Common myeloid progenitor, CD34-positive (primary cell): Measurements from ENCODE around the gene NCKAP5L.

ENCODE experiments used
- CTCF ChIA-PET: fragments of 350-600 bp; sonication (Branson Sonifier 250); formaldehyde crosslinking; loops from one replicate; lab custom pipeline; 2021; ENCODE audit warnings: antibody characterized with exemption; lab: Charles Lee
- POLR2A ChIA-PET: fragments of 350-600 bp; sonication (Branson Sonifier 250); formaldehyde crosslinking; loops from one replicate; lab custom pipeline; 2021; ENCODE audit warnings: antibody characterized with exemption; lab: Charles Lee
- DNase-seq, 3 donors: peaks; one replicate each; pipeline versions ENCODE4 v3.0.0 to v3.0.0-alpha.2; 2013
- H3K27ac ChIP-seq, 2 experiments: 1 replicate in 1 of 2; 2 replicates in 1 of 2; pipeline ENCODE4 v1.7.0; 2013; ENCODE audit warnings: inconsistent platforms in 2 of 2, low read length in 2 of 2, mild to moderate bottlenecking in 2 of 2, low read depth in 1 of 2, moderate library complexity in 1 of 2; ENCODE audit not compliant: severe bottlenecking in 2 of 2, insufficient read depth in 1 of 2, poor library complexity in 1 of 2
- H3K27me3 ChIP-seq, 5 experiments: replicated peaks in 2 of 5; 1 replicate in 3 of 5; 2 replicates in 2 of 5; pipeline versions ENCODE4 v1.6.1 to v1.7.0; 2013; ENCODE audit warnings: low read length in 4 of 5, mild to moderate bottlenecking in 2 of 5, moderate library complexity in 2 of 5, inconsistent platforms in 1 of 5; ENCODE audit not compliant: insufficient read depth in 5 of 5, control insufficient read depth in 4 of 5
- H3K36me3 ChIP-seq, 4 experiments: 1 replicate in 2 of 4; 2 replicates in 2 of 4; pipeline versions ENCODE4 v1.6.1 to v1.7.0; 2013; ENCODE audit warnings: low read length in 3 of 4, control low read depth in 1 of 4, mild to moderate bottlenecking in 1 of 4; ENCODE audit not compliant: control insufficient read depth in 4 of 4, insufficient read depth in 4 of 4
- H3K4me1 ChIP-seq, 4 experiments: 1 replicate in 3 of 4; 2 replicates in 1 of 4; pipeline versions ENCODE4 v1.6.1 to v1.7.1; 2013; ENCODE audit warnings: low read length in 3 of 4, mild to moderate bottlenecking in 3 of 4, control low read depth in 1 of 4, inconsistent platforms in 1 of 4, moderate library complexity in 1 of 4; ENCODE audit not compliant: control insufficient read depth in 4 of 4, insufficient read depth in 4 of 4; ENCODE audit errors: control extremely low read depth in 1 of 4
- H3K4me3 ChIP-seq, 7 experiments: 1 replicate in 4 of 7; 2 replicates in 3 of 7; pipeline versions ENCODE4 v1.5.1 to v1.7.0; 2013; ENCODE audit warnings: mild to moderate bottlenecking in 7 of 7, low read length in 6 of 7, moderate library complexity in 6 of 7, inconsistent platforms in 2 of 7, low read depth in 2 of 7, control low read depth in 1 of 7; ENCODE audit not compliant: insufficient read depth in 4 of 7, control insufficient read depth in 1 of 7; ENCODE audit errors: extremely low read depth in 1 of 7
- H3K9me3 ChIP-seq, 5 experiments: 1 replicate in 4 of 5; 2 replicates in 1 of 5; pipeline versions ENCODE4 v1.6.1 to v1.7.1; 2013; ENCODE audit warnings: low read length in 4 of 5, mild to moderate bottlenecking in 2 of 5, inconsistent platforms in 1 of 5, low read depth in 1 of 5, moderate library complexity in 1 of 5; ENCODE audit not compliant: control insufficient read depth in 4 of 5, insufficient read depth in 2 of 5; ENCODE audit errors: control extremely low read depth in 1 of 5
- WGBS: methylation state at CpG from one replicate; pipeline ENCODE4 v1.1.5; 2013; ENCODE audit not compliant: insufficient coverage; 5-methylcytosine and 5-hydroxymethylcytosine counted together

The NCKAP5L gene

DNA sequence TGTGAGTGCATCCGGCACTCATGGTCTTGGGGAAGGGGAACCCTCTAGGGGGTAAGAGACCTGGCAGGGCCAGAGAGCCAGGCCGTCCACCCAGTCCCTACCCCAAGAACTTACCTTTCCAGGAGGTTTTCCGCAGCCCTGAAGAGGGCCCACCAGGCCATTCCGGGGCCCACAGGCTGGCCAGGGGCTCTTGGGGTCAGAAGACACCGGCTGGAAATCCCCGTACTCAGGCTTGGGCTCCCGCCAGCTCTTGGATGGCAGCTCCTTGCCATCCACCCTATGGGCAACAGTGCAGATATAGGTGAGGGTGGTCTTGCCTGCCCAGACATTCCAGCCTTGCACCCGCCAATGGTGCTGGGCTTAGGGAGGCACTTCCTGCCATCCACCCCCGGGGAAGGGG is 34.6 kb downstream of the NCKAP5L start:
- Histone ChIP-seq H3K4me3 (no peak overlapping the region), H3K4me1 (peaks cover 0 to 12% (median 6%) of the 10 kb centered on the region in 4 experiments), H3K36me3 (peaks cover 0 to 39% (median 27%) of the 10 kb centered on the region in 4 experiments), H3K27me3 (no peaks in the 10 kb centered on the region), H3K27ac (no peak overlapping the region), H3K9me3 (no peaks in the 10 kb centered on the region)
- 96% methylated on average over 5 of the region's 9 CpGs for WGBS
- ChIA-PET POLR2A (no interaction called here), CTCF (interaction anchor here (1.4 kb wide), 1 partner anchor 15 kb away, joined by 3 read pairs; no protein-coding TSS in a partner anchor)
- DNase-seq = no peak

- no peak overlapping the region for H3K27ac ChIP-seq
- DNase-seq = no peak
- no peaks in the 10 kb centered on the region for H3K9me3 ChIP-seq
- ChIA-PET CTCF (interaction anchor here (1.4 kb wide), 1 partner anchor 16 kb away, joined by 3 read pairs; no protein-coding TSS in a partner anchor), POLR2A (no interaction called here)
- no peaks in the 10 kb centered on the region for H3K27me3 ChIP-seq
- WGBS = 100% methylated on average over 1 of the region's 11 CpGs
- peaks cover 0 to 12% (median 6%) of the 10 kb centered on the region in 4 experiments for H3K4me1 ChIP-seq
- H3K36me3 ChIP-seq = peaks cover 0 to 34% (median 24%) of the 10 kb centered on the region in 4 experiments
- H3K4me3 ChIP-seq = no peak overlapping the region
Measured at GRCh38 chr12:49792976-49793580, 35.1 kb downstream of the NCKAP5L start.

GRCh38 chr12:49792181-49792970 is 35.8 kb downstream of the NCKAP5L start:
- WGBS = 93% methylated on average over 9 of the region's 20 CpGs
- DNase-seq = no peak
- Histone ChIP-seq H3K27ac (no peak overlapping the region), H3K27me3 (no peaks in the 10 kb centered on the region), H3K4me3 (no peak overlapping the region), H3K4me1 (peaks cover 0 to 12% (median 6%) of the 10 kb centered on the region in 4 experiments), H3K9me3 (peaks cover 0 to 4% (median 0%) of the 10 kb centered on the region in 5 experiments), H3K36me3 (peaks cover 2 to 27% (median 17%) of the 10 kb centered on the region in 4 experiments)
- ChIA-PET CTCF (interaction anchor here (1.0 kb wide), 1 partner anchor 46 kb away, joined by 5 read pairs; no protein-coding TSS in a partner anchor), POLR2A (no interaction called here)

- H3K27ac ChIP-seq = no peak overlapping the region
- ChIA-PET POLR2A (no interaction called here), CTCF (interaction anchor here (0.9 to 1.0 kb wide), 2 partner anchors 10 to 47 kb away, joined by 3 to 5 read pairs; no protein-coding TSS in a partner anchor)
- H3K9me3 ChIP-seq = peaks cover 0 to 4% (median 0%) of the 10 kb centered on the region in 5 experiments
- H3K4me3 ChIP-seq = no peak overlapping the region
- H3K4me1 ChIP-seq = peaks cover 0 to 12% (median 6%) of the 10 kb centered on the region in 4 experiments
- WGBS = 97% methylated on average over 23 of the region's 23 CpGs
- no peak for DNase-seq
- no peaks in the 10 kb centered on the region for H3K27me3 ChIP-seq
- peaks cover 2 to 20% (median 13%) of the 10 kb centered on the region in 4 experiments for H3K36me3 ChIP-seq
Measured at GRCh38 chr12:49791700-49792099, 36.5 kb downstream of the NCKAP5L start.

DNA sequence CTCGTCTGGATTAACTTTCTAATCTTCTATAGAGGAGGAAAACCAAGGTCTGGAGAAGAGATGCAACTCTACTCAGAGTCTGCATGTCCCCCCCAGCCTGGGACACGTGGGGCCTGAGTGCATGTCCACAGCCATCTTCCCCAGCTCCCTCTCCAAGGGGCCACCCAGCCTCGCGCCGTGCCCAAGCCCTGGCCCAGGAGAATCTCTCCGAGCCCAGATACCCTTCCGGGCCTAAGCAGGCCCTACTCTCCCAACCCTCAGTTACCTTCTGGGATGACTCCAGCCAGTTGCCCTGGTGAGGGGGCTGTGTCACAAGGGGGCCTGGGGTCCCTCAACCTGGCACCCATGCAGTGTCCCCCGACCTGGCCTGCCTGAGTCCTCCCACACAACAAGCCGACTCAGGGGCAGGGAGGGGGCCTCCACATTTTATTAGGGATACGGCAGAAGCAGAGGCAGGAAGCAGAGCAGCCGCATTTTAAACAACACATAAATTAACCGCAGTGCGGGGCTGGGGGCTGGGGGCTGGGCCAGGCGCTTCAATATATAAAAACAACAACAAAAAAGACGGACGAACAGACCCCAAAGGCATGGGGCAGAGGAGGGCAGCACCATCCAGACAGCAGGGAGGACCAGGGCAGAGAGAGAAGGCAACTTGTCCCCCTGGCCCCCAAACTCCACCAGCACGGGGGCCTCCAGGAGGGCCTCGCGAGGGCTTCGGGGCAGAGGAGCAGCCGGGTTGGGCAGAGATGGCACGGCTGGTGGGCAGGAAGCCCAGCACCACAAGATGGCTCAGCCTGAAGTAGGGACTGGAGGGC is 37.3 kb downstream of the NCKAP5L start:
- DNase-seq = no peak
- Histone ChIP-seq H3K4me3 (no peak overlapping the region), H3K36me3 (peaks cover 2 to 17% (median 12%) of the 10 kb centered on the region in 4 experiments), H3K4me1 (peaks cover 0 to 12% (median 6%) of the 10 kb centered on the region in 4 experiments), H3K9me3 (peaks cover 0 to 4% (median 0%) of the 10 kb centered on the region in 5 experiments), H3K27me3 (no peaks in the 10 kb centered on the region), H3K27ac (no peak overlapping the region)
- CTCF ChIA-PET = interaction anchor here (0.5 to 1.5 kb wide), 6 partner anchors 11 to 214 kb away, joined by 3 to 5 read pairs (median 4); no protein-coding TSS in a partner anchor
- POLR2A ChIA-PET = no interaction called here
- WGBS = 31% methylated on average over 8 of the region's 22 CpGs

DNA sequence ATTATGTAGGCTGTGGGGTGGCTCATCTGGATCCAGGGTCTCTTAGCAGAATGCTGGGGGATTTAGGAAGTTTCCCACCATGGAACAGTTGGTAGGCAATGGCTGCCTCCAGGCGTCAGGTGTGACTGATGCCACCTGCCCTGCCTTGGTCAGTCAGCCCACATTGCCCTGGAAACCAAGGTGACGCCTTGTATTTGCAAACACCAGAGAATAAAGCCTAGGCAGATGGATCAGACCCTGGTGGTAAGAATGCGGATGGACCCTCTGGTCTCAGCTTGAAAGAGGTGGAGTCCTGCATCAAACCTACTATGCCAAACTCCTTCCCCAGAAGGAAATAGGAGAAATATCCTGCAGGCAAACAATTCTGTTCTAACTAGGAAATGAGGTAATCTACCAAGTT is 38.2 kb downstream of the NCKAP5L start:
- CTCF ChIA-PET = interaction anchor here (0.8 to 1.5 kb wide), 3 partner anchors 11 to 49 kb away, joined by 3 to 5 read pairs (median 4); no protein-coding TSS in a partner anchor
- no peak overlapping the region for H3K27ac ChIP-seq
- 100% methylated on average over 1 of the region's 3 CpGs for WGBS
- H3K36me3 ChIP-seq = peaks cover 2 to 17% (median 10%) of the 10 kb centered on the region in 4 experiments
- POLR2A ChIA-PET = no interaction called here
- no peak for DNase-seq
- H3K4me3 ChIP-seq = no peak overlapping the region
- H3K27me3 ChIP-seq = no peaks in the 10 kb centered on the region
- H3K4me1 ChIP-seq = peaks cover 0 to 12% (median 6%) of the 10 kb centered on the region in 4 experiments
- H3K9me3 ChIP-seq = peaks cover 0 to 4% (median 0%) of the 10 kb centered on the region in 5 experiments
